ENCODE measurements around the gene TAF1A.

The TAF1A gene

DNA sequence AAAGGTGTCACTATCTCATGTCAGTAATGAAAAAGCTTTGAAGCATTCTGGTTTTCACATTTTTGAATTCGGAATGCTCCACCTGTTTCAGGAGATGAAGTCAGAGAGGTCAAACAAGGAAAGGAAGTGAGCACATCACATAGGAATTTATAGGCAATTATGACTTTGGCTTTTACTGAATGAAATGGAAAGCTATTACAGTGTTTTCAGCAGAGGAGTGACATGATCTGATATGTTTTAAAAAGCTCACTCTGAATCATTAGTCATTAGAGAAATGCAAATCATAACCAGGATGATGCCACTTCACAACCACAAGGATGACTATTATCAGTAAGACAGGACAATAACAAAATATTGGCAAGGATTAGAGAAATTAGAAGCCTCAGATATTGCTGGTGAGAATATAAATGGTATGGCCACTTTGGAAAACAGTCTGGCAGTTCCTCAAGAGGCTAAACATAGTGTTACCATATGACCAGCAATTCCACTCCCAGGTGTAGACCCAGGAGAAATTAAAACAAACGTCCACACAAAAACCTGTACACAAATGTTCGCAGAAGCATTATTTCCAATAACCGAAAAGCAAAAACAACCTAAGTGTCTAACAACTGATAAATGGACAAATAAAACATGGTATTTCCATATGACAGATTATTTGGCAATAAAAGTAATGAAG lies 7.5 kb downstream of the TAF1A start:
- Histone ChIP-seq H3K36me3 (ENCODE audit: insufficient read depth, insufficient read length, low read length) (peaks cover 71% of the 10 kb centered on the region), H3K4me1 (ENCODE audit: insufficient read depth, insufficient read length) (no peaks in the 10 kb centered on the region), H3K27me3 (ENCODE audit: insufficient read depth, insufficient read length) (no peaks in the 10 kb centered on the region), H3K9ac (ENCODE audit: insufficient read length, low read depth) (no peak overlapping the region), H3K9me3 (ENCODE audit: insufficient read depth, low read length) (no peaks in the 10 kb centered on the region), H3K4me3 (ENCODE audit: insufficient read length, low read depth) (no peak overlapping the region)
- DNase-seq (ENCODE audit: low read depth, low spot score) = no peak
- TF ChIP-seq SUZ12 (IDR thresholded peaks at IDR 0.05; ENCODE audit: extremely low read depth, insufficient read depth, insufficient read length) (no peak), YY1 (IDR thresholded peaks at IDR 0.05; ENCODE audit: insufficient read depth, insufficient read length) (no peak), ZNF274 (IDR thresholded peaks at IDR 0.05; ENCODE audit: low read depth, low read length) (no peak)

DNA sequence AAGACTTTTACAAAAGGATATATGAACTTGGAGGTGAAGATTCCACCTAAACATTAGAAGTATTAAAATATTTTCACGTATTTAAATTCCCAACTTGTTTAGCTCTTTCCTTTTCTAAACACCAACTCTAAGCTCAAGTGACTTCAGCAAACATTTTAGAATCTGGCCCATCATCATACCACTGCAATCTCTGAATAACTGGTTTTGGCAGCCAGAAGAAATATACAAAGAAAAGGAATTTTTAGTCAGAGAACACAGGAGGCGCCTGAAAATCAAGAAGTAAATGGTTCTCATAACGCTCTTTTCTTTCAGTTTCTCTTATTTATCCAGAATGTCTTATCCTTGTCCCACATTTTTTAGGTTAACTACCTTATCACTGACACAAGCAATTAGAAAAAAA lies 10.4 kb downstream of the TAF1A start:
- H3K4me1 ChIP-seq (ENCODE audit: insufficient read depth, insufficient read length) = no peaks in the 10 kb centered on the region

DNA sequence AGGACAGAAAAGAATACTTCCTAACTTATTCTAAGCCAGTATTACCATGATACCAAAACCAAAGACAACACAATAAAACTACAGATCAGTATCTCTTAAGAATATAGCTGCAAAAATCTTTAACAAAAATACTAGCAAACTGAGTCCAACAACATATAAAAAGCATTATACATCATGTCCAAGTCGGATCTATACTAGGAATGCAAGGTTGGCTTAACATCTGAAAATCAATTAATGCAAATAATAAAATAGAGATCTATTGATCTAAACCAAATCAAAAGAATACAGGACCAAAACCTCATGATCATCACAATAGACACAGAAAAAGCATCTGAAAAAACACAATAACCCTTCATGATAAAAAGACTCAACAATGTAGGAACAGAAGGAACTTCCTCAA lies 18.9 kb downstream of the TAF1A start:
- Histone ChIP-seq H3K4me1 (ENCODE audit: insufficient read depth, insufficient read length) (no peaks in the 10 kb centered on the region), H3K9me3 (ENCODE audit: insufficient read depth, low read length) (peaks cover 6% of the 10 kb centered on the region; the same call in 1 of the 2 replicates), H3K9ac (ENCODE audit: insufficient read length, low read depth) (no peak overlapping the region), H3K36me3 (ENCODE audit: insufficient read depth, insufficient read length, low read length) (peaks cover 68% of the 10 kb centered on the region), H3K4me3 (ENCODE audit: insufficient read length, low read depth) (no peak overlapping the region), H3K27me3 (ENCODE audit: insufficient read depth, insufficient read length) (no peaks in the 10 kb centered on the region)
- TF ChIP-seq ZNF274 (IDR thresholded peaks at IDR 0.05; ENCODE audit: low read depth, low read length) (no peak), SUZ12 (IDR thresholded peaks at IDR 0.05; ENCODE audit: extremely low read depth, insufficient read depth, insufficient read length) (no peak), YY1 (IDR thresholded peaks at IDR 0.05; ENCODE audit: insufficient read depth, insufficient read length) (no peak)
- no peak for DNase-seq (ENCODE audit: low read depth, low spot score)

More for the DNA sequence above, 10.4 kb downstream of the TAF1A start:
- Histone ChIP-seq H3K9me3 (ENCODE audit: insufficient read depth, low read length) (no peaks in the 10 kb centered on the region), H3K4me3 (ENCODE audit: insufficient read length, low read depth) (no peak overlapping the region), H3K27me3 (ENCODE audit: insufficient read depth, insufficient read length) (no peaks in the 10 kb centered on the region), H3K9ac (ENCODE audit: insufficient read length, low read depth) (no peak overlapping the region), H3K36me3 (ENCODE audit: insufficient read depth, insufficient read length, low read length) (peaks cover 78% of the 10 kb centered on the region)
- no peak for TF ChIP-seq ZNF274 (IDR thresholded peaks at IDR 0.05; ENCODE audit: low read depth, low read length)
- no peak for TF ChIP-seq SUZ12 (IDR thresholded peaks at IDR 0.05; ENCODE audit: extremely low read depth, insufficient read depth, insufficient read length)
- no peak for TF ChIP-seq YY1 (IDR thresholded peaks at IDR 0.05; ENCODE audit: insufficient read depth, insufficient read length)
- no peak for DNase-seq (ENCODE audit: low read depth, low spot score)

DNA sequence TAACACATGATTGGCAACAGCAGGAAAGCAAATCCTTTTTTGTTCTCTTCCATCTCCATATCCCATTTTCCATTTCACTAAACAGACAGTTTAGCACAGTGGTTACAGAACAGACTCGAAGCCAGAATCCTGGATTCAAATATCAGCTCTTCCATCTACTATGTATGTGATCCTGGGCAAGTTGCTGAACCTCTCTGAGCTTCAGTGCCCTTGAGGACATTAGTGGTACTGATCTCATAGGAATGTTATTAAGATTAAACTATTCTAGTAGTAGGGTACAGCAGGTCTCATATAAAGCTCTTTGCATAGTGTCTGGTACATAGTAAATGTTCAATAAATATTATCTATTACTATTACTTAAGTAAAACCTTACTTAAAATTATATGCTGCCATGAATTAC lies 28.1 kb downstream of the TAF1A start:
- no peak for DNase-seq (ENCODE audit: low read depth, low spot score)
- Histone ChIP-seq H3K9me3 (ENCODE audit: insufficient read depth, low read length) (no peaks in the 10 kb centered on the region), H3K4me3 (ENCODE audit: insufficient read length, low read depth) (no peak overlapping the region), H3K27me3 (ENCODE audit: insufficient read depth, insufficient read length) (no peaks in the 10 kb centered on the region), H3K36me3 (ENCODE audit: insufficient read depth, insufficient read length, low read length) (peaks cover 67% of the 10 kb centered on the region), H3K9ac (ENCODE audit: insufficient read length, low read depth) (no peak overlapping the region), H3K4me1 (ENCODE audit: insufficient read depth, insufficient read length) (no peaks in the 10 kb centered on the region)
- TF ChIP-seq ZNF274 (IDR thresholded peaks at IDR 0.05; ENCODE audit: low read depth, low read length) (no peak), YY1 (IDR thresholded peaks at IDR 0.05; ENCODE audit: insufficient read depth, insufficient read length) (no peak), SUZ12 (IDR thresholded peaks at IDR 0.05; ENCODE audit: extremely low read depth, insufficient read depth, insufficient read length) (no peak)

DNA sequence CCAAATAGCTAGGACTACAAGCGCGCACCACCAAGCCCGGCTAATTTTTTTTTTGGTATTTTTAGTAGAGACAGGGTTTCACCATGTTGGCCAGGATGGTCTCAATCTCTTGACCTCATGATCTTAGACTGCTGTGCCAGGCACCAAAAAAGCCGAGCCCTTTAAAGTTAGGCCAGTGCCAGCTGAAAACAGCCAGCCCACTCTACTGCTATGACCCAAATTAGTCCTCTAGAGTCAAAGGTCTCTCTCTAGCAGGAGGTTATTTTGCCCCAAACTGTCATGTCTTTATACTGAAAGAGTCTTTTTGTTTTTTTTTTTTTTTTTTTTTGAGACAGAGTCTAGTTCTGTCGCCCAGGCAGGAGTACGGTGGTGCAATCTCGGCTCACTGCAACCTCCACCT lies 32.2 kb downstream of the TAF1A start:
- no peak for TF ChIP-seq SUZ12 (IDR thresholded peaks at IDR 0.05; ENCODE audit: extremely low read depth, insufficient read depth, insufficient read length)
- no peak for TF ChIP-seq ZNF274 (IDR thresholded peaks at IDR 0.05; ENCODE audit: low read depth, low read length)
- TF ChIP-seq YY1 (IDR thresholded peaks at IDR 0.05; ENCODE audit: insufficient read depth, insufficient read length) = no peak
- H3K9me3 ChIP-seq (ENCODE audit: insufficient read depth, low read length) = no peaks in the 10 kb centered on the region
- H3K4me3 ChIP-seq (ENCODE audit: insufficient read length, low read depth) = no peak overlapping the region
- H3K9ac ChIP-seq (ENCODE audit: insufficient read length, low read depth) = no peak overlapping the region
- H3K4me1 ChIP-seq (ENCODE audit: insufficient read depth, insufficient read length) = no peaks in the 10 kb centered on the region
- DNase-seq (ENCODE audit: low read depth, low spot score) = no peak
- no peaks in the 10 kb centered on the region for H3K27me3 ChIP-seq (ENCODE audit: insufficient read depth, insufficient read length)
- peaks cover 55% of the 10 kb centered on the region for H3K36me3 ChIP-seq (ENCODE audit: insufficient read depth, insufficient read length, low read length)

DNA sequence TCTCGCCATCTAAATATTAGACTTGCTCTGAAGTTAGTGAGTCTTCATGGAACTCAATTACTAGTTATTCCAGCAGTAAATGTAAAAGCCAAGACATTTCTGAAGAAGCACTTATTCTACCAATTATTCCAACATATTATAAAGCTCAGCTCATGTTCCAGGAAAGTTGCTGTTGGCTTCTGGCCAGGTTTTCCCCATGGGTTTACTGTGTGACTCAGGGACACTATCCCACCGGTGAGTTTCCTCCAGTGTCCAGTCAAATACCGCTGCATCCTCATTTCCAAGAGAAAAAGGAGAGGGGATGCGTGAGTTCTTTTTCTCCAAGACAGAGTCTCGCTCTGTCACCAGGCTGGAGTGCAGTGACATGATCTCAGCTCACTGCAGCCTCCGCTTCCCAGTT lies 32.6 kb downstream of the TAF1A start:
- H3K4me3 ChIP-seq (ENCODE audit: insufficient read length, low read depth) = no peak overlapping the region
- H3K4me1 ChIP-seq (ENCODE audit: insufficient read depth, insufficient read length) = no peaks in the 10 kb centered on the region
- no peaks in the 10 kb centered on the region for H3K27me3 ChIP-seq (ENCODE audit: insufficient read depth, insufficient read length)
- TF ChIP-seq YY1 (IDR thresholded peaks at IDR 0.05; ENCODE audit: insufficient read depth, insufficient read length) = no peak
- no peak for TF ChIP-seq SUZ12 (IDR thresholded peaks at IDR 0.05; ENCODE audit: extremely low read depth, insufficient read depth, insufficient read length)
- no peak for TF ChIP-seq ZNF274 (IDR thresholded peaks at IDR 0.05; ENCODE audit: low read depth, low read length)
- H3K9me3 ChIP-seq (ENCODE audit: insufficient read depth, low read length) = no peaks in the 10 kb centered on the region
- no peak for DNase-seq (ENCODE audit: low read depth, low spot score)
- H3K9ac ChIP-seq (ENCODE audit: insufficient read length, low read depth) = no peak overlapping the region
- H3K36me3 ChIP-seq (ENCODE audit: insufficient read depth, insufficient read length, low read length) = peaks cover 55% of the 10 kb centered on the region

DNA sequence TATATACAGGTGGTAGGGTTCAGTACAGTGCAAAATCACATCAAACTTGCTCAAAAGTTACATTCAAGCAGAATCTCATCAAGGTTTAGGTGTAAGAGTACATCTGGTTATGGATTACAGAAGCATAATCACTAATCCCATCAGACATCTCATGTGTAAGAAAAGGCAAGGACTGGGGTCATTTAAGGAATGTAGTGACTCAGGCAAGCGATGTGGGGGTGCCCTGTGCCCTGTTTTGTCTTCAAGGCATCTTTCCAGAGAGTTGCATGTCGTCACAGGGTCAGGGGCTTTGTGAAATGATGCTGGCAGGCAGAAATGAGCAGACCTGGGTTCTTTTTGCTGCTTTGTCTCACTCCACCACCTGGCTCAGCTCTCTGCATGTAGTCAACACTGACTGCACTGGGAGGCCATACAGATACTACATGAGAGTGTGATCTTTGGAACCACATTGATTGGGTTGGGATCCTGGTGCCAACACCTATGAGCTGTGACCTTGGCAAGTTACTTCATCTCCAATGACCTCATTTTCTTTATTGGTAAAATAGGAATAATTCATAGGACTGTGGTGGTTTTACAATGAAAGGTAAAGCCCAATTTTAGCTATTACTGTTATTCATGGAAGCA lies 33.6 kb downstream of the TAF1A start:
- Histone ChIP-seq H3K36me3 (ENCODE audit: insufficient read depth, insufficient read length, low read length) (peaks cover 47% of the 10 kb centered on the region), H3K4me3 (ENCODE audit: insufficient read length, low read depth) (no peak overlapping the region), H3K9ac (ENCODE audit: insufficient read length, low read depth) (no peak overlapping the region), H3K27me3 (ENCODE audit: insufficient read depth, insufficient read length) (no peaks in the 10 kb centered on the region), H3K9me3 (ENCODE audit: insufficient read depth, low read length) (no peaks in the 10 kb centered on the region), H3K4me1 (ENCODE audit: insufficient read depth, insufficient read length) (no peaks in the 10 kb centered on the region)
- DNase-seq (ENCODE audit: low read depth, low spot score) = no peak
- TF ChIP-seq SUZ12 (IDR thresholded peaks at IDR 0.05; ENCODE audit: extremely low read depth, insufficient read depth, insufficient read length) = no peak
- no peak for TF ChIP-seq YY1 (IDR thresholded peaks at IDR 0.05; ENCODE audit: insufficient read depth, insufficient read length)
- TF ChIP-seq ZNF274 (IDR thresholded peaks at IDR 0.05; ENCODE audit: low read depth, low read length) = no peak
